Endodermal cell (in vitro differentiated cells): Measurements from ENCODE around the gene VPS13A. TPM values are rescaled to one million over a fixed set of nuclear protein-coding genes. Genes with fewer than 3 reads are reported as not detected.

ENCODE experiments used
- DNase-seq: peaks from one replicate; pipeline ENCODE4 v3.0.0-alpha.2; 2017
- H3K27ac ChIP-seq: 2 replicates; pipeline ENCODE4 v1.5.1; 2013; ENCODE audit warnings: mild to moderate bottlenecking, low read depth, low read length, moderate library complexity
- H3K27me3 ChIP-seq: 2 replicates; pipeline ENCODE4 v1.6.1; 2013; ENCODE audit warnings: mild to moderate bottlenecking, low read length, moderate library complexity; ENCODE audit not compliant: insufficient read depth, control insufficient read depth, poor library complexity, severe bottlenecking
- H3K36me3 ChIP-seq: 2 replicates; pipeline ENCODE4 v1.7.0; 2013; ENCODE audit warnings: mild to moderate bottlenecking, low read length, moderate library complexity; ENCODE audit not compliant: control insufficient read depth, insufficient read depth
- H3K4me1 ChIP-seq: one replicate; pipeline ENCODE4 v1.7.0; 2013; ENCODE audit warnings: low read length; ENCODE audit not compliant: control insufficient read depth, insufficient read depth
- H3K4me3 ChIP-seq: 2 replicates; pipeline ENCODE4 v1.5.1; 2013; ENCODE audit warnings: mild to moderate bottlenecking, low read length, moderate library complexity
- H3K9ac ChIP-seq: 2 replicates; pipeline ENCODE4 v1.6.1; 2013; ENCODE audit warnings: mild to moderate bottlenecking, low read length, moderate library complexity; ENCODE audit not compliant: poor library complexity, severe bottlenecking; ENCODE audit errors: extremely low read depth
- H3K9me3 ChIP-seq: 2 replicates; pipeline ENCODE4 v1.6.1; 2013; ENCODE audit warnings: mild to moderate bottlenecking, low read length, moderate library complexity; ENCODE audit not compliant: control insufficient read depth
- H3K27ac Mint-ChIP-seq: 2 replicates; pipeline ENCODE4 v1.8.0; 2020; ENCODE audit warnings: mixed read lengths
- H3K27me3 Mint-ChIP-seq: 2 replicates; pipeline ENCODE4 v1.8.0; 2021; ENCODE audit warnings: mild to moderate bottlenecking, mixed read lengths; ENCODE audit not compliant: insufficient read depth
- H3K36me3 Mint-ChIP-seq: 2 replicates; pipeline ENCODE4 v1.8.0; 2020; ENCODE audit warnings: low read depth, mixed read lengths
- H3K4me1 Mint-ChIP-seq: 2 replicates; pipeline ENCODE4 v1.8.0; 2020; ENCODE audit warnings: mixed read lengths
- H3K4me3 Mint-ChIP-seq: 2 replicates; pipeline ENCODE4 v1.8.0; 2020; ENCODE audit warnings: mild to moderate bottlenecking, moderate library complexity, mixed read lengths
- H3K9me3 Mint-ChIP-seq: 2 replicates; pipeline ENCODE4 v1.8.0; 2020; ENCODE audit warnings: mild to moderate bottlenecking, mixed read lengths
- CTCF ChIP-seq: fragments of 200-600 bp; sonication (generic); conservative IDR thresholded peaks from 2 replicates; pipeline ENCODE4 v1.5.0; 2021; ENCODE audit warnings: antibody characterized with exemption, mild to moderate bottlenecking
- WGBS, 2 experiments: methylation state at CpG; one replicate each; pipeline versions ENCODE4 v1.1.5 to v1.1.7; 2013; ENCODE audit warnings: missing lambda C conversion rate in 2 of 2, mixed read lengths in 1 of 2; ENCODE audit not compliant: insufficient coverage in 1 of 2, insufficient read length in 1 of 2; 5-methylcytosine and 5-hydroxymethylcytosine counted together
- total RNA-seq, 2 donors: library from RNA; stranded (reverse); fragmentation: NEBNext Ultra II Directional in 1 of 2; extraction: Animal tissue kit (Norgen Biotek cat#: 25700) in 1 of 2; gene quantifications; 2 replicates in 1 of 2; 3 replicates in 1 of 2; pipeline ENCODE4 v1.2.1, GENCODE V29; 2021

Gene VPS13A
- total RNA-seq, 2 donors from 2014 or later = 37.2 to 41.6 TPM

GRCh38 chr9:77276799-77277198, 99.5 kb downstream of the VPS13A start:
- H3K4me3 ChIP-seq = no peak overlapping the region
- WGBS, 2 experiments = 81% methylated on average over 3 of the region's 3 CpGs; no CpG with 5 or more reads in 1 of the 2 experiments
- no peak overlapping the region for H3K9ac ChIP-seq
- Mint-ChIP-seq H3K27me3 (no peaks in the 10 kb centered on the region), H3K27ac (peak overlapping the region; percentile 24), H3K9me3 (no peaks in the 10 kb centered on the region), H3K4me1 (peaks cover 5% of the 10 kb centered on the region), H3K4me3 (no peak overlapping the region), H3K36me3 (peaks cover 20% of the 10 kb centered on the region)
- DNase-seq = no peak
- TF ChIP-seq CTCF = peak; percentile 47
- H3K4me1 ChIP-seq = peaks cover 3% of the 10 kb centered on the region
- H3K36me3 ChIP-seq = no peaks in the 10 kb centered on the region
- H3K9me3 ChIP-seq = no peaks in the 10 kb centered on the region
- no peaks in the 10 kb centered on the region for H3K27me3 ChIP-seq
- H3K27ac ChIP-seq = no peak overlapping the region

- peaks cover 3% of the 10 kb centered on the region for H3K4me1 Mint-ChIP-seq
- peaks cover 25% of the 10 kb centered on the region for H3K36me3 Mint-ChIP-seq
- WGBS, 2 experiments = 100% methylated on average over 2 of the region's 3 CpGs; no CpG with 5 or more reads in 1 of the 2 experiments
- H3K9me3 ChIP-seq = no peaks in the 10 kb centered on the region
- H3K27me3 ChIP-seq = no peaks in the 10 kb centered on the region
- H3K4me3 ChIP-seq = no peak overlapping the region
- TF ChIP-seq CTCF = no peak
- no peak overlapping the region for H3K9ac ChIP-seq
- DNase-seq = no peak
- H3K27ac Mint-ChIP-seq = no peak overlapping the region
- no peak overlapping the region for H3K4me3 Mint-ChIP-seq
- H3K27me3 Mint-ChIP-seq = no peaks in the 10 kb centered on the region
- H3K27ac ChIP-seq = no peak overlapping the region
- H3K9me3 Mint-ChIP-seq = no peaks in the 10 kb centered on the region
- peaks cover 9% of the 10 kb centered on the region for H3K36me3 ChIP-seq
- H3K4me1 ChIP-seq = peaks cover 3% of the 10 kb centered on the region
Measured at GRCh38 chr9:77277719-77278118, 100.4 kb downstream of the VPS13A start.

- no peaks in the 10 kb centered on the region for H3K4me1 Mint-ChIP-seq
- no peak overlapping the region for H3K4me3 Mint-ChIP-seq
- no peaks in the 10 kb centered on the region for H3K4me1 ChIP-seq
- no peak for TF ChIP-seq CTCF
- H3K36me3 ChIP-seq = peaks cover 17% of the 10 kb centered on the region
- H3K9ac ChIP-seq = no peak overlapping the region
- peaks cover 8% of the 10 kb centered on the region for H3K9me3 Mint-ChIP-seq
- H3K27ac Mint-ChIP-seq = no peak overlapping the region
- no peaks in the 10 kb centered on the region for H3K27me3 ChIP-seq
- WGBS, 2 experiments = 95 to 100% methylated on average over 2 of the region's 2 CpGs
- H3K9me3 ChIP-seq = peaks cover 5% of the 10 kb centered on the region
- DNase-seq = no peak
- no peak overlapping the region for H3K4me3 ChIP-seq
- H3K27me3 Mint-ChIP-seq = no peaks in the 10 kb centered on the region
- peaks cover 33% of the 10 kb centered on the region for H3K36me3 Mint-ChIP-seq
- H3K27ac ChIP-seq = no peak overlapping the region
Measured at GRCh38 chr9:77283991-77284390, 106.7 kb downstream of the VPS13A start.
